ENCODE results near the gene STRIT1.

The STRIT1 gene

GRCh38 chr3:155293516-155293915, at the start of gene STRIT1:
Gene STRIT1 (minus strand): TSS chr3:155293683.
- Histone ChIP-seq H3K4me1 (ENCODE audit: control insufficient read depth in 1 of 2, insufficient read depth in 1 of 2, low read depth in 1 of 2, low read length in 1 of 2) (no peaks in the 10 kb centered on the region), H3K36me3 (no peaks in the 10 kb centered on the region), H3K27me3 (no peaks in the 10 kb centered on the region), H3K9me3 (no peaks in the 10 kb centered on the region), H3K27ac (no peak within 1 kb of the TSS), H3K4me3 (ENCODE audit: low read depth in 1 of 2, low read length in 1 of 2) (no peak within 1 kb of the TSS)
- TF ChIP-seq, protein P1, sequence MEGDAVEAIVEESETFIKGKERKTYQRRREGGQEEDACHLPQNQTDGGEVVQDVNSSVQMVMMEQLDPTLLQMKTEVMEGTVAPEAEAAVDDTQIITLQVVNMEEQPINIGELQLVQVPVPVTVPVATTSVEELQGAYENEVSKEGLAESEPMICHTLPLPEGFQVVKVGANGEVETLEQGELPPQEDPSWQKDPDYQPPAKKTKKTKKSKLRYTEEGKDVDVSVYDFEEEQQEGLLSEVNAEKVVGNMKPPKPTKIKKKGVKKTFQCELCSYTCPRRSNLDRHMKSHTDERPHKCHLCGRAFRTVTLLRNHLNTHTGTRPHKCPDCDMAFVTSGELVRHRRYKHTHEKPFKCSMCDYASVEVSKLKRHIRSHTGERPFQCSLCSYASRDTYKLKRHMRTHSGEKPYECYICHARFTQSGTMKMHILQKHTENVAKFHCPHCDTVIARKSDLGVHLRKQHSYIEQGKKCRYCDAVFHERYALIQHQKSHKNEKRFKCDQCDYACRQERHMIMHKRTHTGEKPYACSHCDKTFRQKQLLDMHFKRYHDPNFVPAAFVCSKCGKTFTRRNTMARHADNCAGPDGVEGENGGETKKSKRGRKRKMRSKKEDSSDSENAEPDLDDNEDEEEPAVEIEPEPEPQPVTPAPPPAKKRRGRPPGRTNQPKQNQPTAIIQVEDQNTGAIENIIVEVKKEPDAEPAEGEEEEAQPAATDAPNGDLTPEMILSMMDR (IDR thresholded peaks at IDR 0.05), result no peak

- Histone ChIP-seq H3K4me1 (ENCODE audit: control insufficient read depth in 1 of 2, insufficient read depth in 1 of 2, low read depth in 1 of 2, low read length in 1 of 2) (no peaks in the 10 kb centered on the region), H3K4me3 (ENCODE audit: low read depth in 1 of 2, low read length in 1 of 2) (no peak overlapping the region), H3K27ac (no peak overlapping the region), H3K9me3 (no peaks in the 10 kb centered on the region), H3K36me3 (no peaks in the 10 kb centered on the region), H3K27me3 (no peaks in the 10 kb centered on the region)
- TF ChIP-seq, protein P1 (IDR thresholded peaks at IDR 0.05), result no peak
These were observed 48.9 kb upstream of the STRIT1 start for GRCh38 chr3:155342344-155342743.

DNA sequence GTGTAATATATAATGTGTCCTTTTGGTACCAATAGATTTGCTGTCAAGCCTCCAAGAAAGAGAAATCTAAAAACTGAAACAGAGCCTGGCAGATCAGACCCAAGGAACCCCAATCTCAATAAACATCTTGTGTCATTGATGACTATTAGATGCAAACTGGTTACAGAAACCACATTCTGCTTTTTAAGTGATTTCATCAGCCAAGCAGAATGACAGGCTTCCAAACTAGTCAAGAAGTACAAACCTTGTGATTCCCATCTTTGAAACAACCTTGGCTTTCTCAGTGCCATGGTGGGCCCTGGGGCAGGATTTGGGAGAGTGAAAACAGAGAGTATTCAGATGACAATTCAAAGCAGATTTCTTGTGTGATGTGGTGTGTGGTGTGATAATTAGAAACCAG, 45.6 kb upstream of the STRIT1 start:
- Histone ChIP-seq H3K4me1 (ENCODE audit: control insufficient read depth in 1 of 2, insufficient read depth in 1 of 2, low read depth in 1 of 2, low read length in 1 of 2) (peaks cover 0 to 8% of the 10 kb centered on the region in 2 experiments), H3K36me3 (no peaks in the 10 kb centered on the region), H3K4me3 (ENCODE audit: low read depth in 1 of 2, low read length in 1 of 2) (no peak overlapping the region), H3K9me3 (no peaks in the 10 kb centered on the region), H3K27ac (no peak overlapping the region), H3K27me3 (no peaks in the 10 kb centered on the region)
- TF ChIP-seq, protein P1 (IDR thresholded peaks at IDR 0.05), result no peak

GRCh38 chr3:155335724-155336354, 42.4 kb upstream of the STRIT1 start:
- Histone ChIP-seq H3K4me3 (ENCODE audit: low read depth in 1 of 2, low read length in 1 of 2) (no peak overlapping the region), H3K36me3 (no peaks in the 10 kb centered on the region), H3K9me3 (no peaks in the 10 kb centered on the region), H3K27ac (no peak overlapping the region), H3K27me3 (no peaks in the 10 kb centered on the region), H3K4me1 (ENCODE audit: control insufficient read depth in 1 of 2, insufficient read depth in 1 of 2, low read depth in 1 of 2, low read length in 1 of 2) (peaks cover 0 to 8% of the 10 kb centered on the region in 2 experiments)
- TF ChIP-seq, protein P1 (IDR thresholded peaks at IDR 0.05), result no peak

DNA sequence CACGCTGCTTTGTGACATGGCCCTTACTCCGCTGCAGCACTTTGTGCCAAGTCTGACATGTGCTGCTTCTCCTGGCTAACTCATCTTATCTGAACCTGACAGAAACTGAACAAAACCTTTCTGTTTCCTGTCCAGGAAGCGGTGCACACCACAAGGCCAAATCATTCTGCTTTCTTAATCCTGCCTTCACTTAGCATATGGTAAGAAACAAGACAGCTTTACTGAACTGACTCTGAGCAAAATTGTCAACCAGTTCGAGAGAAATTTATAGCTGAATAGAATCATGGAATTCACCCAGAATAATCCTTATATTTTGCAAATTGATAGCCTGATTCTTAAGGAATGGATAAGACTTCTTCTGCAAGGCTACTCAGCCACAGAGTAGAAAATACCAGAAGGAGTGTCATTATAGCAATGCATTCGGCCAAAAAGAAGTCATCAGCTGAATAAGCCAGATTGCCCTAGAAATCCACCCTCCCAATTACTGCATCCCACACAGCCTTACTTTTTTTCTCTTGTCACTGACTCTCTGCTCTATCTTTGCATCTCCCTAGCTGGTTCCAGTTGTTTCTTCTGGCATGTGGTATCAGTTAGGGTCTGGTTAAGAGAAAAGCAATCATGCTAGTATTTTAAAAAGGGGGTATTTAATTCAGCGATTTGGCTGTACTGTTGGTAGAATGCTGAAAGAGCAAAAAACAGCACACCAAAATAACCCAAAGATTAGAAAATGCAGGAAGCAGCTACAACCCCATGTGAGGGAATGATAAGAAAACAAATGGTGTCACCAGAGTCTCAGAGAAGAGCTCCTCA, 41.6 kb upstream of the STRIT1 start:
- no peaks in the 10 kb centered on the region for H3K9me3 ChIP-seq
- no peak overlapping the region for H3K4me3 ChIP-seq (ENCODE audit: low read depth in 1 of 2, low read length in 1 of 2)
- H3K27me3 ChIP-seq, result no peaks in the 10 kb centered on the region
- no peaks in the 10 kb centered on the region for H3K36me3 ChIP-seq
- peaks cover 0 to 8% of the 10 kb centered on the region in 2 experiments for H3K4me1 ChIP-seq (ENCODE audit: control insufficient read depth in 1 of 2, insufficient read depth in 1 of 2, low read depth in 1 of 2, low read length in 1 of 2)
- TF ChIP-seq, protein P1 (IDR thresholded peaks at IDR 0.05), result no peak
- H3K27ac ChIP-seq, result no peak overlapping the region

Data from neutrophil (primary cell).